KG1 (cell line): Measurements from ENCODE around the gene CLPTM1.
A peak's percentile ranks its signal among the peaks of the same experiment; 100 is the strongest.
"Not testable (repeated sequence)": the region's sequence is repeated elsewhere in the genome, so short reads cannot be mapped to it uniquely, and the experiment has no call there.

Experiments
- DNase-seq: peaks from one replicate; lab custom pipeline; 2025; lab: John Stamatoyannopoulos, UW

Gene CLPTM1

DNA sequence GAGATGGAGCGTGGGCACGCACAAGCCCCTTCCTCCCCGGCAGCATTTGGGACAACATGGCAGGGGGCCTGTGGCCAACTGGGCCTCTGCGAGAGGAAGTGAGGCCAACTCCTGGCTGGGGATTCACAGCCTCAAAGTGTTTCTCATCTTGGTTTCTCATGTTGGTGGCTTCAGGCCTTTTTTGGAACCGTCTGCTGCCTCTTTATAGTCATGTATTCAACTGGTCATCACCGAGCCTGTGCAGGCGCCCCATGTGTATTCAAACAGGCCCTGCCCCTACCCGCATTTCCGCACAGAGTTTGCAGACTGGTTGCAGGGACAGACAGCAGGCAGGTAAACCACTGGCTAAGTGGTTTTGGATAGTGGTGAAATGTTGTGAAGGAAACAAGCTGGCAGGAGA lies 28.8 kb downstream of the CLPTM1 start:
- no peak for DNase-seq

DNA sequence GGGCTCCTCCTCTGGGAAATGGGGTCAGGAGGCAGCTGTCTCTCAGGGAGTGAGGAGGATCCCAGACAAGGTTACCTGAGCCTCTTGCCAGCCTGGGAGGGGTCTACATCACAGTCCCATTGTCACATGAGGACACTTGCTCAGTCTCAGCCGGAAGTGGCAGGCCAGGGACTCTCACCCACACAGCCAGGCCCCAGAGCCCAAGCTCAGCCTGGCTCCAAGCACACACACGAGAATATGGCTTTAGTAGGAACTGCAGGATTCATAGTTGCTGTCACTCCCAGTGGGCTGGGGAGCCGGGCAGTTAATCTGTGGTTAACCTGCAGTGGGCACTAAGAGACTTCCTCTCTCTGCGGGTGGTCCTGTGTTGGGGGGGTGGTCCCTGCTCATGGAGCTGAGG lies 30.3 kb downstream of the CLPTM1 start:
- no peak for DNase-seq

DNA sequence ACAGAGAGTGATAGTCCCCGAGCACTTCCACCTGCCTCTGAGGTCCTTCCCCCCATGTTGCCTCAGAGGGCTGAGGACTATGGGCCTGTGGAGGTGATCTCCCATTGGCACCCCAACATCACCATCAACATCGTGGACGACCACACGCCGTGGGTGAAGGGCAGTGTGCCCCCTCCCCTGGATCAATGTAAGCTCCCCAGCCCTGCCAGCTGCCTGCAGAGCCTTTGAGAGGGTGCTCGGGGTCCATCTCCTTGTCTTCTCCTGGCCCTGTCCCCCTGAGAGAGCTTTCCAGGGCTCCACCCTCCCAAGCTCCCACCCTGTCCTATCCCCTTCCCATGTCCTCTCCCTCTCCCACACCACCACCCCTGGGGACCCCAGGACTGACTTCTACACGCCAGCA lies 31.2 kb downstream of the CLPTM1 start:
- no peak for DNase-seq

DNA sequence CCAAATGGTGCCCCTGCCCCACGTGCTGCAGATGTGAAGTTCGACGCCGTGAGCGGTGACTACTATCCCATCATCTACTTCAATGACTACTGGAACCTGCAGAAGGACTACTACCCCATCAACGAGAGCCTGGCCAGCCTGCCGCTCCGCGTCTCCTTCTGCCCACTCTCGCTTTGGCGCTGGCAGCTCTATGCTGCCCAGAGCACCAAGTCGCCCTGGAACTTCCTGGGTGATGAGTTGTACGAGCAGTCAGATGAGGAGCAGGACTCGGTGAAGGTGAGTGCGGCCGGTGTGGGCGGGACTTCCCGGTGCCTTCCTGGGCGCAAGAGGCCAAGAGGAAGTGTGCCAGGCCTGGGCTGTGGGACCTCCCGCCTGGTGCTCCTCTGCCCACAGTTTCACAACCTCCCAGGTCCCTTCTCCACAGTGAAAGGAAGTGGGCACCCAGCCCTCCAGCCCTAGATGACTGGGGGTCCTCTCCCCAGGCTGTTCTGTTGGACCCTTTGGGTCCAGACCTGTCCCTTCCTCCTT lies 32.0 kb downstream of the CLPTM1 start:
- DNase-seq: no peak

DNA sequence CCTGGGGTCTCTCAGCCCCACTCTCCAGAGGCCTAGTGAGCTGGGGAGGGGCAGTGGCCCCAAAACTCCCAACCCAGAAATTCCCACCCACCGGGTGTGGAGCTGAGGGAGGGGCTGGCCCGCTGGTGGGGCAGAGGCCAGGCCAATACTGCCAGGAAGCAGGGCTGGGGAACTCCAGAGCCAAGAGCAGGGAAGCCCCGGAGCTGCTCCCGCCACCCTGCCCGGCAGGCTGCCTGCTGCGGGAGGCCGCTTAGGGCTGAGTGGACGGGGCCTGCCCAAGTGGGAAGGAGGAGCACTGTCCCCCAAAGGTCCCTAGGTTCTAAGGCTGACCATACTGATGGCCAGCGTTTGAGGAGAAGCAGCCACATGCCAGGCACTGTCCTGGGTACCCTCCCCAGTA lies 33.1 kb downstream of the CLPTM1 start:
- no peak for DNase-seq

DNA sequence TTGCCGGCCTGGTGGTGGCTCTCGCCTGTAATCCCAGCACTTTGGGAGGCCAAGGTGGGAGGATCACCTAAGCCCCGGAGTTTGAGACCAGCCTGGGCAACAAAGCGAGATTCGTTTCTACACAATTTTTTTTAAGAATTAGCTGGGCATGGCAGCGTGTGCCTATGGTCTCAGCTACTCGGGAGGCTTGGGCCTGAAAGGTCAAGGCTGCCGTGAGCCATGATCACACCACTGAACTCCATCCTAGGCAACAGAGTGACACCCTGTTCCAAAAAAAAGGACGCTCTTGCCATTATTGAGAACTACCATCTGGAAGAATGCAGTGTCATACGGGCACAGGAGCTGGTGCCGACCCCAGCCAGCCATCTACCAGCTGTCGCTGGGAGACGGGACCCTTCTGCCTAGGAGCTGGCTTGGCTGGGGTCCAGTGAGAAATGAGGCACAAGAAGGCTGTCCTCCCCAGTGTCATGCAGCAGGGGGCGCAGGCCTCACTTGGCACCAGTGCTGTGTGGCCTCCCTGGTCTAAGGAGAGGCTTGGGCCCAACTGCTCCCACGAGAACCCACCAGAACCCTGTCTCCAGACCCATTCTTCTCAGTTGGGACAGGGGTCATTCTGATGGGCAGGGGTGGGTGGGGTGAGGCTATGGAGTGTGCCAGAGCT lies 33.8 kb downstream of the CLPTM1 start:
- DNase-seq: no peak

DNA sequence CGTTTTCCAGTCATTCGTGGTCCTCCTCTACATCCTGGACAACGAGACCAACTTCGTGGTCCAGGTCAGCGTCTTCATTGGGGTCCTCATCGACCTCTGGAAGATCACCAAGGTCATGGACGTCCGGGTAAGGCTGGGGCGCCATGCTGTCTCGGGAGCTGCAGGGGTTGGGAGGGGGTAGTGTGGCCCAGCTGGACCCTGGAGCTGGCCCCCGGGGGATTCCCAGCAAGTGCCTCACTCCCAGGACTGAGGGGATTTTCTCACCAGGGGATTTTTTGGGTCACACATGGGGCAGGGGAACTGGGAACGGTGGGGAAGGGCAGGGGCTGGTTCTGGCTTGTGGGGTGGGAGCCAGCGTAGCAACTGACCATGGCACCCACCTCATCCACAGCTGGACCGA lies 35.3 kb downstream of the CLPTM1 start:
- DNase-seq: no peak

DNA sequence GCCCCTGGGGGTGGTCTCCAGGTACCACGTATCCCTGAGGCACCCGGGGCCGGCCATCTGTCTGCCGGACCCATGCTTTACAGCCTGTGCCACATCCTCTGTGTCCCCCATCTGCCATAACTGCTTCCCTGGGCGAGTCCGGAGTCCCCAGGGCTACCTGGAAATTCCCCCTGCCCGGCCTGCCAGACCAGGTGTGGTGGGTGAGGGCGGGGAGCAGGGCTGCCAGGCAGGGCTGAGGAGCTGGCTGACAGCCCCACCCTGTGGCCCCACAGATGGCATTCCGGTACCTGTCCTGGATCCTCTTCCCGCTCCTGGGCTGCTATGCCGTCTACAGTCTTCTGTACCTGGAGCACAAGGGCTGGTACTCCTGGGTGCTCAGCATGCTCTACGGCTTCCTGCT lies 35.8 kb downstream of the CLPTM1 start:
- DNase-seq: no peak

DNA sequence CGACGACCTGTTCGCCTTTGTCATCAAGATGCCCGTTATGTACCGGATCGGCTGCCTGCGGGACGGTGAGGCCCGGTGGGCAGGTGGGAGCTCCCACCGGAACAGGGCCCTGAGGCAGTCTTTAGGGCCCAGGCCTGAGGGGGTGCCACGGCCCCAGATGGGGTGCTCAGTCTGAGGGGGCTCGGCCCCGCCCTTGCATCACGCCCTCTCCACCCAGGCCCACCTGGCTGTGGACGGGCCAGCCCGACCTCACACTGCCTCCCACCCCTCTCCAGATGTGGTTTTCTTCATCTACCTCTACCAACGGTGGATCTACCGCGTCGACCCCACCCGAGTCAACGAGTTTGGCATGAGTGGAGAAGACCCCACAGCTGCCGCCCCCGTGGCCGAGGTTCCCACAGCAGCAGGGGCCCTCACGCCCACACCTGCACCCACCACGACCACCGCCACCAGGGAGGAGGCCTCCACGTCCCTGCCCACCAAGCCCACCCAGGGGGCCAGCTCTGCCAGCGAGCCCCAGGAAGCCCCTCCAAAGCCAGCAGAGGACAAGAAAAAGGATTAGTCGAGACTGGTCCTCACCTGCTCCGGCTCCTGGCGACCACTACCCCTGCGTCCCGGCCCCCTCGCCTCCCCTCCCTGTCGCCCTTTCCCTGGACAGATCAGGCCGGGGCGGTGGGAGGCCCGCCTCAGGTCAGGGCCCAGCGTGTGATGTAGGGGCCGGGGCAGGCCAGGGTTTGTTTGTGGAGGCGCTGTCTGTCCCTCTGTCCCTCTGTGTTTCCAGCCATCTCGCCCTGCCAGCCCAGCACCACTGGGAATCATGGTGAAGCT lies 37.4 kb downstream of the CLPTM1 start:
- DNase-seq: no peak

DNA sequence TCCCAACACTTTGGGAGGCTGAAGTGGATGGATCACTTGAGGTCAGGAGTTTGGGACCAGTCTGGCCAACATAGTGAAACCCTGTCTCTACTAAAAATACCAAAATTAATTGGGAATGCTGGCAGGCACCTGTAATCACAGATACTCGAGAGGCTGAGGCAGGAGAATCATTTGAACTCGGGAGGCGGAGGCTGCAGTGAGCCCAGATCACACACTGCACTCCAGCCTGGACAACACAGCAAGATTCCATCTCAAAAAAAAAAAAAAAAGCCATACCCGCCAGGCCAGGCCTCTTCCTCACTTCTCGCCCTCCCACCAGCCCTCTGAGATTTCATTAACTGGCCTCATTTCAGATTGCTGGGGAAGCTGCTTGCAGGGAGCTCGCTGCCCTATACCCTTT lies 38.3 kb downstream of the CLPTM1 start:
- DNase-seq: no peak

DNA sequence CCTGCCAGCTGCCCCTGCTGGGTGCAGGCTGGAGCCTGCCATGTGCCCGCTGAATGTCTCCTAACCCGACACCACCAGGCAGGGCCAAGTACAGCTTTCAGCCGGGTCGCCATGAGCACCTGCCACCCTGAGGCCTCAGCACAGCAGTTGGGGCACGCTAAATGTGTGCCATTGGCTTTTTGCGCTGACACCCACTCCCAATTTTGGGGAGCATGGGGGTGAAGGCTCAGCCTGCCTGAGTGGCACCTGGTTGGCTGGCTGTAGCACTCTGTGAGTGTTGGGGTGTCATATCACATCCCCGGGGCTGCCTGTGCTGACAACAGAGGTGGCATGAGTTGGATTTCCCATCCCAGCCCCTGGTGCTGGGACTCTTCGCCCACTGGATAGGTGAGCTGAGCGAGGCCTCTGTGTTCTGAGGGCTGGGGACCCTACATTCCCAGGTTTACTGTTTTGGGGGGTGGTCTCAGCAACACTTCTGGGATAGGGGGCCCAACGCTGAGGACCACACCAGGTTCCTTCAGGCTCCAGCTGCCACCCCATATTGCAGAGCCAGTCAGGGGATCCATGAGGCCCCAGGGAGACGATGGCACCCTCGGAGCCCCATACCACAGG lies 38.9 kb downstream of the CLPTM1 start:
- DNase-seq: no peak

DNA sequence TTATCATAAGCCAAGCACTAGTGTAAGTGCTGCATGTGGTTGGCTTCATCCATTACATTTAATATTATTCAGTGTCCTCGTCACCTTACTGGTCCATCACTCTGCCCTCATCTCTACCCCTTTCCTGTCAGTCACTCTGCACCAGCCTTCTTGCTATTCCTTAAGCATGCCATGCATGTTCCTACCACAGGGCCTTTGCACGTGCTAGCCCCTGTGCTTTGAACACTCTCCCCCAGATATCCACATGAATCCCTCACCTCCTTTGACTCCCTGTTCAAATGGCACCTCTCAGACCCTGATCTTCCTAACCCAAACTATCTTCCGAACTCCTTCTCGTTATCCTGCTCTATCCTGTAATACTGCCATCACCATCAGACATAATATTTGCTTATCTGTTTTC lies 42.8 kb downstream of the CLPTM1 start:
- no peak for DNase-seq

DNA sequence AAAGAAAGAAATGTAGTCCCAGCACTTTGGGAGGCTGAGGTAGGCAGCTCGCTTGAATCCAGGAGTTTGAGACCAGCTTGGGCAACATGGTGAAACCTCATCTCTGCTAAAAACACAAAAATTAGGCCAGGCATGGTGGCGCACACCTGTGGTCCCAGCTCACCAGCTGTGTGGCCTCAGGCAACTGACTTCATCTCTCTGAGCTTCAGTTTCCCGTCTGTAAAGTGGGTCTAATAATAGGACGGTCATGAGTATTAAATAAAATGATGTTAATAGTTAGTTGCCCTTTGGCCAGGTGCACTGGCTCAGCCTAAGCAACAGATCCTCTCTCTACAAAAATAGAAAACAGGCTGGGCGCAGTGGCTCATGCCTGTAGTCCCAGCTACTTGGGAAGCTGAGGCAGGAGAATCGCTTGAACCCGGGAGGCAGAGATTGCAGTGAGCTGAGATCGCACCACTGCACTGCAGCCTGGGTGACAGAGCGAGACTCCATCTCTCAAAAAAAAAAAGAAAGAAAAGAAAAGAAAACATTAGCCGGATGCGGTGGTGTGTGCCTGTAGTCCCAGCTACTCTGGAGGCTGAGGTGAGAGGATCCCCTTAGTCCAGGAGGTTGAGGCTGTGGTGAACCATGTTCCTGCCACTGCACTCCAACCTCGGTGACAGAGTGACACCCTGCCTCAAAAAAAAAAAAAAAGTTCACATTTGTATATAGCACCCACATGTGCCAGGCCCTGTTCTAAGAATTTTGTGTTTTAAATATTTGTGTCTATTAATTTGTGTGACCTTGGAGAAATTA lies 44.1 kb downstream of the CLPTM1 start:
- not testable (repeated sequence) for DNase-seq

DNA sequence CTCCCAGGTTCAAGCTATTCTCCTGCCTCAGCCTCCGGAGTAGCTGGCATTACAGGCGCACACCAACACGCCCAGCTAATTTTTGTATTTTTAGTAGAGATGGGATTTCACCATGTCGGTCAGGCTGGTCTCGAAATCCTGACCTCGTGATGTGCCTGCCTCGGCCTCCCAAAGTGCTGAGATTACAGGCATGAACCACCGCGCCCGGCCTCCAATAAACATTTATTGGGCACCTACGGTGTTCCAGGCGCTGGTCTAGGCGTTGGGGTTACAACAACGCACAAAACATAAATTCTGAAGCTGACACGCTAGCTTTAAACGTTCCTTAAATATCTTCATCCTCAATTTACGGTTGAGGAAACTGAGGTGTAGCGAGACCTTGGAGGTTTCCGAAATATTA lies 45.5 kb downstream of the CLPTM1 start:
- not testable (repeated sequence) for DNase-seq

DNA sequence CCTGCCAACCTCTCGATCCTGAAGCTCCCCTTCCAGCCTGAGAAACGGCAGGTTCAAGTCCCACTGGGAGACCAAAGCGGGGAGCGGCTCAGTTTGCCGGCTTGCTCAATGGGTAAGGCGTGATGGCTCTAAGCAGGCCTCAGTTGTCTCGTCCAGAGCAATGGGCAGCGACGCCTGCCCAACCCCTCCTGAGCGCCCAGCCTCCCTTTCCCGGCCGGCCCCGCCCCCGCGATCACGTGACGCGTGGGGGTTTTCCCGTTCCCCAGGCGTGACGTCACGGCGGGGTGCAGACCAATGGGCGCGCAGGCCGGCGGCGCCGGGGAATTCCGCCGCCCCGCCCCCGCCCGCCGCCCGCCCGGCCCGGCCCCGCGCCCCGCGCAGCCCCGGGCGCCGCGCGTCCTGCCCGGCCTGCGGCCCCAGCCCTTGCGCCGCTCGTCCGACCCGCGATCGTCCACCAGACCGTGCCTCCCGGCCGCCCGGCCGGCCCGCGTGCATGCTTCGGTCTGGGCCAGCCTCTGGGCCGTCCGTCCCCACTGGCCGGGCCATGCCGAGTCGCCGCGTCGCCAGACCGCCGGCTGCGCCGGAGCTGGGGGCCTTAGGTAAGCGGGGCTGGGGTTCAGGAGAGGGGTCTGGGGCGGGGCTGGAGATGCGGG lies 46.0 kb downstream of the CLPTM1 start, which contains the start of gene RELB:
RELB (plus strand) TSS at position 378 of the 653 bp plus-strand sequence; CDS start at position 494, 116 bp downstream.
- peak; percentile 69 for DNase-seq

DNA sequence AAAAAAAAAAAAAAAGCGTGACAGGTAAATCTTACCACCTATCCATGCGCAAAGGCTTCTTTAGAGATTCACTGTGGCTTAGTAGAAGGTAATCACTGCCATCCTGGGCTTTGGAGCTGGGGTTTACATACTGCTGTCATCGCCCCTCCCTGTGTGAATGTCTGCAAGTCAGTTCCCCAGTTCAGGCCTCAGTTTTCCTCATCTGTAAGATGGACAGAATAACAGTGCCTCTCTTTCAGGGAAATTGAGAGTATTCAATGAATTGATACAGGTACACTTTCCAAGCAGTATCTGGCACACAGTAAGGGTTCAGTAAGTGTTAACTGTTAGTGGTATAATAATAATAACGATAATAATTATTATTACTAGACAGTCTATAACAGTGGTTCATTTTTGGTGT lies 48.3 kb downstream of the CLPTM1 start:
- no peak for DNase-seq

DNA sequence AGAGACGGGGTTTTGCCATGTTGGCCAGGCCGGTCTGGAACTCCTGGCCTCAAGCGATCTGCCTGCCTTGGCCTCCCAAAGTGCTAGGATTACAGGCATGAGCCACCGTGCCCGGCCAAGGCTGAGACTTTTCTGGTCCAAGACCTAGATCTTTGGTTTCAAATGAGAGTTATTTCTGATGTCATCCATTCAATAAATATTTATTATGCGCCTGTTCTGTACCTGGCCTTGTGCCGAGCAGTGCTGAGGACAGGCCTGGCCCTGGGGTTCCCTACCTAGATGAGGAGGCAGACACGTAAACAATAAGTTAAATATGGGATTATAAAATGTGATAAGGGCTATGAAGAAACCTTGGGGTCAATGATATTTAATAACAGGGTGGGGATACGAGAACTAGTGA lies 50.6 kb downstream of the CLPTM1 start:
- no peak for DNase-seq

DNA sequence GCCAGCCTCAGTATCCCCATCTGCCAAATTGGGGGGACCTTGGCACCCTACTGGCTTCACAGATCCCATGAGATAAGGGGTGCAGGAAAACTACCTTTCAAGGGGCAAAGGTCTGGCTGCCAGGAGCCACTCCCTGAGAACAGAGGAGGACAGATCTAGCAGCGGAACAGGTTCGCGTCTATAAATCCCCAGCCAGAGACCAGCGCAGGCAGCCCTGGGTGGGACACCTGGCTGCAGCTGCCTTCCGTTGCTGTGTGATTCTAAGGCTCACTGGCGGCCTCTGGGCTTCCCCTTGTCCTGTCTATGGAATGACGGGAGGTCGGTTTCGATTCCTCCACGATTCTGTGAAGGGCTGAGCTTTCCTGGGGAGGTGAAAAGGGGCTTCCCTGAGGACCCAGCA lies 53.4 kb downstream of the CLPTM1 start:
- no peak for DNase-seq

DNA sequence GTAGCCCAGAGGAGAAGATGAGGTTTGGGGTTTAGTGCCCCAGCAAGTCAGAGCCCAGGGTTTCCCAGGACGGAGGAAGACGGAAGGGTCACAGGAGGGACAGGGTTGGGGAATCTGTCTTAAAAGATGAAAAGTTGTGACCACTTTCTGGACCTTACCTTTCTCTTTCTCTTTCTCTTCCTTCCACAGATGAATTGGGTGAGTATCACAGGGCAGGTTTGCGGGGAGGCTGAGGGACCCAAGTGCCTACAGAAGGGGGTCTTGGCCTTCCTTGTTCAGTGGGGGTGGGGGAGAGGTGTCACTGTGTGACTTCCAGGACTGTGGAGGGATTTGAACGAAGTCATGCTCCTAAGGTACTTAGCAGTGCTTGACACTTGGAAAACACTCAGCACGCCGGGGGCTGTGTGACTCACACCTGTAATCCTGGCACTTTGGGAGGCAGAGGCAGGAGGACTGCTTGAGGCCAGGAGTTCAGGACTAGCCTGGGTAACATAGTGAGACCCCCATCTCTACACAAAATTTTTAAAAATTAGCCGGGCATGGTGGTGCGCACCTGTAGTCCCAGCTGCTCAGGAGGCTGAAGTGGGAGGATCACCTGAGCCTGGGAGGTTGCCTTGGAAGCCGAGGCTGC lies 54.6 kb downstream of the CLPTM1 start:
- no peak for DNase-seq

DNA sequence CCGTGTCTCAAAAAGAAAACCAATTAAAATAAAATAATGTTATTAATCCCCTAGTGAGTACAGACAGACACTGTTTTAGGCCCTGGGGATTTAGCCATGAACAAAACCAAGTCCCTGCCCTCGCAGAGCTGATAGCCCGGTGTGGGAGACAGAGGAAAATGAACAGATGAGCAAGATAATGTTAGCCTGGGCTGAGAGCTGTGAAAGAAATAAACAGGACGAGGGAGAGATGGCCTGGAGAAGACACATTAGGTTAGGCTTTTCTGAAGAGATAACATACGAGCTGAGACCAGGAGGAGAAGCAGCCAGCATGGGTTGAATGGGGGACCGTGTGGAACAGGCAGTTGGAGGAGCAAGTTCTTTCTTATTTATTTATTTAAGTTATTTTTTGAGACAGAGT lies 55.1 kb downstream of the CLPTM1 start:
- no peak for DNase-seq

DNA sequence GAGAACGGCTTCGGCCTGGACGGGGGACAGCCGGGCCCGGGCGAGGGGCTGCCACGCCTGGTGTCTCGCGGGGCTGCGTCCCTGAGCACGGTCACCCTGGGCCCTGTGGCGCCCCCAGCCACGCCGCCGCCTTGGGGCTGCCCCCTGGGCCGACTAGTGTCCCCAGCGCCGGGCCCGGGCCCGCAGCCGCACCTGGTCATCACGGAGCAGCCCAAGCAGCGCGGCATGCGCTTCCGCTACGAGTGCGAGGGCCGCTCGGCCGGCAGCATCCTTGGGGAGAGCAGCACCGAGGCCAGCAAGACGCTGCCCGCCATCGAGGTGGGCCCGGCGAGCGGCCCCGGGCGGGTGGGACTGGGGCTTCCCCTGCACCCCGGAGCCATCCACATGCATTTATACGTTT lies 56.8 kb downstream of the CLPTM1 start:
- DNase-seq: no peak
